IPS-18c (cell line): Measurements from ENCODE around the gene CEP68.

Experiments
- H3K4me3 ChIP-seq: 2 replicates; pipeline ENCODE4 v1.7.0; 2013; ENCODE audit warnings: low read depth, mild to moderate bottlenecking, low read length, moderate library complexity; ENCODE audit not compliant: insufficient read depth
- H3K9me3 ChIP-seq: one replicate; pipeline ENCODE4 v1.6.1; 2013; ENCODE audit warnings: mild to moderate bottlenecking, low read length, moderate library complexity; ENCODE audit not compliant: control insufficient read depth, insufficient read depth

The CEP68 gene

GRCh38 chr2:65049010-65049639, 7.1 kb upstream of the CEP68 start:
- Histone ChIP-seq H3K9me3 (no peaks in the 10 kb centered on the region), H3K4me3 (no peak overlapping the region)

- Histone ChIP-seq H3K9me3 (no peaks in the 10 kb centered on the region), H3K4me3 (no peak overlapping the region)
Measured at GRCh38 chr2:65050931-65051330, 5.3 kb upstream of the CEP68 start.

- Histone ChIP-seq H3K4me3 (no peak overlapping the region), H3K9me3 (no peaks in the 10 kb centered on the region)
Measured at GRCh38 chr2:65053199-65053598, 3.0 kb upstream of the CEP68 start.

- no peaks in the 10 kb centered on the region for H3K9me3 ChIP-seq
- peak overlapping the region; percentile 85; the same call in 1 of the 2 replicates for H3K4me3 ChIP-seq
Measured at GRCh38 chr2:65054749-65055421, 1.3 kb upstream of the CEP68 start.

GRCh38 chr2:65055422-65056214, 598 bp upstream of the CEP68 start:
- H3K4me3 ChIP-seq: peak overlapping the region; percentile 85
- H3K9me3 ChIP-seq: no peaks in the 10 kb centered on the region

- Histone ChIP-seq H3K9me3 (no peaks in the 10 kb centered on the region), H3K4me3 (peak overlapping the region; percentile 85)
Measured at GRCh38 chr2:65057054-65057375, 799 bp downstream of the CEP68 start.

- H3K9me3 ChIP-seq: no peaks in the 10 kb centered on the region
- peak overlapping the region; percentile 85; the same call in 1 of the 2 replicates for H3K4me3 ChIP-seq
Measured at GRCh38 chr2:65057391-65058052, 1.3 kb downstream of the CEP68 start.

- H3K9me3 ChIP-seq: no peaks in the 10 kb centered on the region
- H3K4me3 ChIP-seq: no peak overlapping the region
Measured at GRCh38 chr2:65059071-65059470, 2.9 kb downstream of the CEP68 start.

- Histone ChIP-seq H3K4me3 (no peak overlapping the region), H3K9me3 (no peaks in the 10 kb centered on the region)
Measured at GRCh38 chr2:65061146-65061909, 5.1 kb downstream of the CEP68 start.

GRCh38 chr2:65061910-65062339, 5.7 kb downstream of the CEP68 start:
- no peak overlapping the region for H3K4me3 ChIP-seq
- H3K9me3 ChIP-seq: no peaks in the 10 kb centered on the region

- H3K9me3 ChIP-seq: no peaks in the 10 kb centered on the region
- no peak overlapping the region for H3K4me3 ChIP-seq
Measured at GRCh38 chr2:65062843-65063825, 6.9 kb downstream of the CEP68 start.

- Histone ChIP-seq H3K9me3 (no peaks in the 10 kb centered on the region), H3K4me3 (no peak overlapping the region)
Measured at GRCh38 chr2:65064728-65065552, 8.7 kb downstream of the CEP68 start.

- Histone ChIP-seq H3K9me3 (no peaks in the 10 kb centered on the region), H3K4me3 (no peak overlapping the region)
Measured at GRCh38 chr2:65067806-65068553, 11.8 kb downstream of the CEP68 start.

- no peak overlapping the region for H3K4me3 ChIP-seq
- H3K9me3 ChIP-seq: no peaks in the 10 kb centered on the region
Measured at GRCh38 chr2:65069439-65069824, 13.2 kb downstream of the CEP68 start.
